ELF-1 (cell line): Measurements from ENCODE around the gene TIMM23B.
"Not testable (repeated sequence)": the region's sequence is repeated elsewhere in the genome, so short reads cannot be mapped to it uniquely, and the experiment has no call there.

ENCODE experiments used
- DNase-seq: peaks from one replicate; pipeline ENCODE4 v3.0.0-alpha.2; 2016; ENCODE audit warnings: low read depth, low spot score

TIMM23B gene

DNA sequence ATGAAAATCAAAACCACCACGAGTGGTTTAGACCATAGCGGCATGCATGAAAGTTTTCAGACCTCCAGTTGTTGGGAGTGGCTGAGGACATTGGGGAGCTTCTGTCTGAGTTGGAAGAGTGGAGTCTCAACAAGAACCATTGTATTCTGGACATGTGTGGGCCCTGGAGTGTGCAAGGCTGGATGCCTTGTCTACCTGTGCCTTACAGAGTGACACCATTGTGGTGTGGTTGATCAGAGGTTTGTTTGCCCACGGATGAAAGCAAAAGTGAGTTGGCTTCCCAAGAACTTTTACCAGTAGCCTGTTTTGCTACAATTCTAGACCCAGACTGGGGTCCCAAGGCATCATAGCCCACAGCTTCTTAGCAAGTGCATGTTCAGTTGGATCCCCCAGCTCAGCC is 35.9 kb downstream of the TIMM23B start:
- DNase-seq, result not testable (repeated sequence)

DNA sequence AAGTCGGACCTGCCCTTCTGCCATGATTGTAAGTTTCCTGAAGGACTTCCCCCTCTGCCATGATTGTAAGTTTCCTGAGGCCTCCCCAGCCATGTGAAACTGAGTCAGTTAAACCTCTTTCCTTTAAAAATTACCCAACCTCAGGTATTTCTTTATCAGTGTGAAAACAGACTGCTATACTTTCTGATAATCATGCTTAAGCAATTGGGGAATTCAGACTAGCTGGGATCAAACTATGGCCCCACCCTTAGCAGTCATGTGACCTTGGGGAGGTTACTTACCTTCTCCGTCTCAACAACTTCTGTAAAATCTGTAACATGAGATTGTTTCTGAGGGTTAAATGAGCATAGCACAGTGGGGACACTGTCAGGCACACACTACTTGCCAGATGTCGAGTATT is 45.4 kb downstream of the TIMM23B start:
- DNase-seq, result not testable (repeated sequence)

DNA sequence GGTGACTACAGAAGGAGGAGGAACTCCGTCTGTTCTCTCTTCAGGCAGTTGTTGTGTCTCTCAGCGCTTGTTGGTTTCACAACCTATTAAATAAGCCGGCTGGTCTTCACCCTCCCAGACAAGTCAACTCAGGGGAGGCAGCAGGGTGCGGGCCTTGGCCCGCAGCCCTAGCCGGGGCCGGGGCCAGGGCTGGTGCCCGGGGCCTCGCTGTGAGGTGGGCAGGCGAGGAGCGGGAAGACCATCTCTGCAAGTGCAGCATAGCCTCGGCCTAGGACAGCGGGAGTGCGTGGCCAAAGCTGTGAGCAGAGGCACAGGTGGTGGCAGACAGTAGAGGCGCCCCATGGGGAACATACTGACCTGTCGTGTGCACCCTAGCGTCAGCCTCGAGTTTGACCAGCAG is 46.5 kb downstream of the TIMM23B start, which contains the start of gene AGAP6:
TSS of gene AGAP6 (plus strand) at position 31 of the 400 bp plus-strand sequence. CDS start at position 341, 310 bp downstream.
- not testable (repeated sequence) for DNase-seq

DNA sequence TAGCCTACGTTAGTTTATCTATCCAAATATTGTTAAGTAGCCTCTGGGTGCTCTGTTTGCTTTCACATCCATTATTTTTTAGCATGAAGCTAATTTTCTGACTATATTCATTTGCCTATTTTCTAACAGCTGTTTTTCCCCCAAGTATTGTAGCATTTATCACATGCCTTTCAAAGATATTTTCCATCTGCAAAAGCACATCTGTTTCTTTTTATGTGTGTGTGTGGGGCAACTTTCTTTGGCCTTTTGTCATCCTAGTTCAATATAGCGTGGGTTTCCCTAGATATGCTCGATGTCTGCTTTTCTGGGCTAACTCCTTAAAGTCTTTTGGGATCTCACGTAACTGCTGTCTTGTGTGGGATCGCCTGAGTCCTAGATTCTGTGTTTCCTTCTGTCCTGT is 53.5 kb downstream of the TIMM23B start:
- not testable (repeated sequence) for DNase-seq

DNA sequence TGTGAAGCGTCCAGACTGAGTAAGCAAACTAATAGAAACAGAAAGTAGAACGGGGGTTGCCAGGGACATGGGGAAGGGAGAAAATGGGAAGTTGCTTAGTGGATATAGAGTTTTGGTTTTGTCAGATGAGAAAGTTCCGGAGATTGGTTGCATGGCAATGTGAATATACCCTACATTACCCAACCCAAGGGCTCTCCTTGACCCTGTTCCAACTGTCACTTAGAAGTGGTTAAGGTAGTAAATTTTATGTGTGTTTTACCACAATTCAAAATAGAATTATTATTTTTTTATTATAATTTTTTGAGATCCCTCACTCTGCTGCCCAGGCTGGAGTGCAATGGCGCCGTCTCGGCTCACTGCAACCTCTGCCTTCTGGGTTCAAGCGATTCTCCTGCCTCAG is 72.2 kb downstream of the TIMM23B start:
- DNase-seq, result not testable (repeated sequence)

DNA sequence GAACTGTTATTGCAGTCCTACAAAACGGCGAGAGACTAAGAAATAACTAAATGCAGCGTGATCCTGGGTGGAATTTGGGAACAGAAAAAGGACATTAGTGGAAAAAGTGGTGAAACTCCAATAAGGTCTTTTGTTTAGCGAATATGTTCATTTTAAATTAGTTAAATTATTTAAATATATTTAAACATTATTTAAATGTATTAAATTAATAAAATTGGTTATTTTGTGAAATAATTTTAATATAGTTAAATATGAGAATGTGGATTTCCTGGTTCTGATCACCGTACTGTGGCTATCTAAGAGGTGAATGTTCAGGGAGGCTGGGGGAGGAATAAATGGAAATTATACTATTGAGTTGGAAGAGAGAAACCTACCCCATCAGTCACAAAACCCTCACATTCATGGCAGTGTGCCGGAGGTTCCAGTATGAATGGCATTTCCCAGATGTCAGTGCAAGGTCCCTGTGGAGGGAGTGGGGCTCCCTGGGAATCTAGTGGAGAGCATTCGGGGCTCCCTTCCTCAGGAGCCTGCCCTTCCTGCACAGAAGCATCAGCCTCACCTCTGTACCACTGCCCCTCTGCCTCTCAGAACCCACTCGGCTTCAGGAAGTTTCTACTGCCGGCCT is 73.9 kb downstream of the TIMM23B start:
- not testable (repeated sequence) for DNase-seq

DNA sequence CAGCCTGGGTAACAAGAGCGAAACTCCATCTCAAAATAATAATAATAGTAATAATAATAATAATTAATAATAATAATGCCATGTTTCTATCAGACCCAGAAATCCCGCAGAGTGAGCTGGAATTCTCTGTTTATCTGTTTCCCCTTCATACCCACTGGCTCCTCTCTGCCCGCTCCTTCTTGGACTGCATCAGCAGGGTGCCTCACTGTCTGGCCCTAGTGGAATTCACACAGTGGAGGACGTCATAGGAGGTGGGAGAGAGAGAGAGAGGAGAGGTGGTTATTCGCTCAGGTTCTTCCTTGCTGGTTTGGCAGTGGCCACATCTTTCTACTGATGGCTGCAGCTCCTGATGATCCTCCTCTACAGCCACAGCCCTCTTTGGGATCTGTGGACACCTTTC is 75.1 kb downstream of the TIMM23B start:
- DNase-seq, result not testable (repeated sequence)

DNA sequence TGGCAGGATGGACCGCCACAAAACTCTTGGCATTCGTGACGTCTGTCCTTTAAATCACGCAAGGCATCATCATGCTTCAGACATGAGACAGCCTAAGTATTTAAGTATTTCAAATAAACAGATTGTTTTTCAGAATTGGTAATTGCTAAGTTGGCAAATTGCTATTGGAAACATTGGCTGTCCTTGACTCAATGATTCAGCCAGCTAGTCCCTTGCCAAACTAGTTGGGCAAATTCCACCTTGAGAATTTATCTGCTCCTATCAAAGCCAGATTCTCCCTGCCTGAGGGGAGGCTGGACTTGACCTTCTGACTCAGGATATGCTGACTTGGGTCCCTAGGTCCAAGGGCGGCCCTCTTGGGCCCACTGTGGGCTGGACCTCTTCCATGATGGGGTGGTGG is 75.8 kb downstream of the TIMM23B start:
- DNase-seq, result not testable (repeated sequence)

DNA sequence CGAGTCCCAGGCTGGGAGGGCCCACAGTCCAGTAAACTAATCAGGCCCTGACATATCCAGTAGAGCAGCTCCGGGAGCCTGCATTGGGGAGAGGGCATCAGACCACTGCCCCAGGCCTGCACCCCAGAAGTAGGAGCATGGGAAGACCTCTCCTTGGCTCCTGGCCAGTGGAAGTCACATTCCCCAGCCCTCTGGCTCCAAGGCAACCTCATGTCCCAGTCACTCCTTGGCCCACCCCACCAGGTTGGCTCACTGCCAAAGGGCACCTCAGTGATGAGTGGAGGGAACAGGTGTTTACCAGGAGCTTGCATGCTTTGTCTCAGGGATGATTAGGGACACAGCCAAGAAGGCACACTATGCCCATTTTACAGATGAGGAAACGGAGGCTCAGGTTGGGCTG is 77.4 kb downstream of the TIMM23B start:
- DNase-seq, result not testable (repeated sequence)

DNA sequence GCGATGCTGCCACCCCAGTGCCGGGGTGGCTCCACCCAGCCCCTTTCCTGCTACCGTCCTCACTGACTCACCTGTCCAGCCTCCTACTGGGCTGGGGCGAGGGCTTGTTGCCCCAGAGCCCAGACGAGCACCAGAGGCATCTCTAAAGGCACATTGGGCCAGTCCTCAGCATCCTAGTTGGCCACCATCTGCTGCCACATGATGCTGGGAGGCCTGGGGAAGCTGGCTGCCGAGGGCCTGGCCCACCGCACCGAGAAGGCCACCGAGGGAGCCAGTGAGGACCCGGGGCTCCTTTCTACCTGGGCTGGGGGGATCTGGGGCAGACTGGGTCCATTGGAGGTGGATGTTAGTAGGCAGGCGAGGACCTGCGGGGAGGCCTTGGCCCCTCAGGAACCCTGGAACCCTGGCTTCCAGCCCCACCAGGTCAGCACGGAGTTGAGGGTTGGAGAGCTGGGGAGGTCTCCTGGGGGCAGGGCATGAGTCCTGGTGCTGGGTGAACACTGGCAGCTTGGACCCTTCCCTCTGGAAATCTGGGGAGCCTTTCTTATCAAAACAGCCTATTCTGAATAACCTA is 78.7 kb downstream of the TIMM23B start:
- not testable (repeated sequence) for DNase-seq

DNA sequence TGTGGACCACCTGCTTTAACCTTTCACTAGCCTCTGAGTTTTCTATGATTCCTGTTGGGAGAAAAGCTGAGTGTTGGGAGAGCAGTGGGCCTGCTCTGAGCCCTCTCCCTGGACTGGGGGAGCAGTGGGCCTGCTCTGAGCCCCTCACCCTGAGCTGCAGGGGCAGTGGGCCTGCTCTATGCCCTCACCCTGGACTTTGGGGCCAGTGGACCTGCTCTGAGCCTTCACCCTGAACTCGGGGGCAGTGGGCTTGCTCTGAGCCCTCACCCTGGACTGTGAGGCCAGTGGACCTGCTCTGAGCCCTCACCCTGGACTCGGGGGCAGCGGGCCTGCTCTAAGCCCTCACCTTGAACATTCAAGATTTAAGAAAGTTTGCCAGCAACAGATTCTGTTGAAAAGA is 79.8 kb downstream of the TIMM23B start:
- DNase-seq, result no peak
